Activated CD8-positive, alpha-beta T cell treated with anti-CD3 and anti-CD28 coated beads for 36 hours (primary cell): ENCODE results near the gene GRHL1. TPM values are rescaled to one million over a fixed set of nuclear protein-coding genes. Genes with fewer than 3 reads are reported as not detected.

Experiments
- ATAC-seq: fragments of 200-7000 bp; cut with Tn5 transposase; one replicate; pipeline ENCODE4 v1.10.0; 2021; ENCODE audit warnings: mild to moderate bottlenecking, moderate library complexity
- CTCF ChIA-PET: fragments of 350-600 bp; sonication (Branson Sonifier 250); formaldehyde crosslinking; loops from one replicate; lab custom pipeline; 2021; ENCODE audit warnings: antibody characterized with exemption; lab: Charles Lee
- POLR2A ChIA-PET: fragments of 350-600 bp; sonication (Branson Sonifier 250); formaldehyde crosslinking; loops from one replicate; lab custom pipeline; 2021; ENCODE audit warnings: antibody characterized with exemption; lab: Charles Lee
- DNase-seq: peaks from one replicate; pipeline ENCODE4 v3.0.0-alpha.2; 2020
- H3K27ac Mint-ChIP-seq: one replicate; pipeline ENCODE4 v1.8.0; 2021; ENCODE audit warnings: mild to moderate bottlenecking, mixed read lengths
- H3K27me3 Mint-ChIP-seq: one replicate; pipeline ENCODE4 v1.8.0; 2021; ENCODE audit warnings: mixed read lengths
- H3K36me3 Mint-ChIP-seq: one replicate; pipeline ENCODE4 v1.8.0; 2021; ENCODE audit warnings: low read depth, mixed read lengths
- H3K4me1 Mint-ChIP-seq: one replicate; pipeline ENCODE4 v1.8.0; 2021; ENCODE audit warnings: low read depth, mixed read lengths
- H3K4me3 Mint-ChIP-seq: one replicate; pipeline ENCODE4 v1.8.0; 2021; ENCODE audit warnings: mild to moderate bottlenecking, moderate library complexity, mixed read lengths
- H3K9me3 Mint-ChIP-seq: one replicate; pipeline ENCODE4 v1.8.0; 2021; ENCODE audit warnings: mixed read lengths
- intact Hi-C: fragments of 100-400 bp; cut with micrococcal nuclease; formaldehyde crosslinking; loops from one replicate; pipeline ENCODE4 v1.10.0; 2022
- total RNA-seq, 2 experiments: library from RNA; stranded (reverse); gene quantifications; one replicate each; pipeline ENCODE4 v1.2.3, GENCODE V29; 2021
- TF ChIP-seq, protein P1 (sequence below): fragments of 200-600 bp; IDR thresholded peaks from one replicate; pipeline ENCODE4 v1.8.0; 2022; ENCODE audit warnings: antibody characterized with exemption, mild to moderate bottlenecking

Gene GRHL1
- total RNA-seq, 2 experiments from 2014 or later: 0.20 to 0.25 TPM

DNA sequence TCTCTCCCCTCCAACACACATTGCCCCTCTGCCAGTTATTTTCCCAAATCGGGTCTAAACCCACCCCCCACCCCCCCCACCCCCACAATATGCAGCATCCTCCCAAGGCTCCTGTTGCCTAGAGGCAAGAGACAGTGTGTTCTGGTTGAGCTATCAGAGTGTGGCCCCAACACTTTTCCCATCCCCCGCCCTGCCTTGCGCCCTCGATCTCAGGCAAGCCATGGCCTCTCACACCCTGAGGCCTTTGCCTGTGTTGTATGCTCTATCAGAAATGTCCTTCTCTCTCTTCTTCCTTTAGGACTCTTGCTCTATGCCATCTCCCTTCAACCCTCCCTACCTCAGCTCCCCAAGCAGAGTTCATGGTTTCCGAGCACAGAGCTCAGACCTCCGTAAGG is 9.5 kb upstream of the GRHL1 start:
- intact Hi-C loops: no loop called here
- CTCF ChIA-PET: interaction anchor here (0.8 to 1.9 kb wide), 4 partner anchors 19 to 128 kb away, joined by 3 to 6 read pairs (median 4); no protein-coding TSS in a partner anchor
- H3K27me3 Mint-ChIP-seq: peaks cover 11% of the 10 kb centered on the region
- DNase-seq (no peak), ATAC-seq (no peak)
- TF ChIP-seq, protein P1, sequence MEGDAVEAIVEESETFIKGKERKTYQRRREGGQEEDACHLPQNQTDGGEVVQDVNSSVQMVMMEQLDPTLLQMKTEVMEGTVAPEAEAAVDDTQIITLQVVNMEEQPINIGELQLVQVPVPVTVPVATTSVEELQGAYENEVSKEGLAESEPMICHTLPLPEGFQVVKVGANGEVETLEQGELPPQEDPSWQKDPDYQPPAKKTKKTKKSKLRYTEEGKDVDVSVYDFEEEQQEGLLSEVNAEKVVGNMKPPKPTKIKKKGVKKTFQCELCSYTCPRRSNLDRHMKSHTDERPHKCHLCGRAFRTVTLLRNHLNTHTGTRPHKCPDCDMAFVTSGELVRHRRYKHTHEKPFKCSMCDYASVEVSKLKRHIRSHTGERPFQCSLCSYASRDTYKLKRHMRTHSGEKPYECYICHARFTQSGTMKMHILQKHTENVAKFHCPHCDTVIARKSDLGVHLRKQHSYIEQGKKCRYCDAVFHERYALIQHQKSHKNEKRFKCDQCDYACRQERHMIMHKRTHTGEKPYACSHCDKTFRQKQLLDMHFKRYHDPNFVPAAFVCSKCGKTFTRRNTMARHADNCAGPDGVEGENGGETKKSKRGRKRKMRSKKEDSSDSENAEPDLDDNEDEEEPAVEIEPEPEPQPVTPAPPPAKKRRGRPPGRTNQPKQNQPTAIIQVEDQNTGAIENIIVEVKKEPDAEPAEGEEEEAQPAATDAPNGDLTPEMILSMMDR: no peak
- H3K4me3 Mint-ChIP-seq: no peak overlapping the region
- no peaks in the 10 kb centered on the region for H3K4me1 Mint-ChIP-seq
- H3K9me3 Mint-ChIP-seq: no peaks in the 10 kb centered on the region
- H3K27ac Mint-ChIP-seq: no peak overlapping the region
- POLR2A ChIA-PET: interaction anchor here (0.8 kb wide), 1 partner anchor 12 kb away, joined by 3 read pairs; no protein-coding TSS in a partner anchor
- no peaks in the 10 kb centered on the region for H3K36me3 Mint-ChIP-seq

DNA sequence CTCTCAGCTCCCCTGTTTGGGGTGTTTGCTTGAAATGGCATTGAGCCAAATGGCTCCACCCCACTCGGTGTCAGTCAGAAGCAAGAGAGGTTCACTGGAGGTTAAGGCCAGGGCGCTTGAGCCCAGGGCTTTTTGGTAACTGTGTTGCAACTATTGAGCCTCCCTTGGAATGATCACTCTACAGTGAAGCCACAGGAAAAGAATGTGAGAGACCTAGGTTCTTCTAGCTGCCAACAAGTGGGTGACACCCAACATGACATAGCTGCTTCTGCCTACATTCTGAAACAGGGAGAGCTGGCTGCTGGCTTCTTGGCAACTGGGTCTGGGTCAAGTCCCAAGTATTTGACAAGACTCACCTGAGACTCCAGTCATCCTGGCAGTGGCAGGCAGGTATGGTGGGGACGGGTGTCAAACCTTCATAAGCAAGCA is 7.1 kb upstream of the GRHL1 start:
- CTCF ChIA-PET: interaction anchor here (1.3 kb wide), 1 partner anchor 130 kb away, joined by 3 read pairs; no protein-coding TSS in a partner anchor
- no peak for ATAC-seq
- Mint-ChIP-seq H3K4me1 (no peaks in the 10 kb centered on the region), H3K36me3 (no peaks in the 10 kb centered on the region), H3K27me3 (peaks cover 19% of the 10 kb centered on the region), H3K27ac (no peak overlapping the region), H3K9me3 (no peaks in the 10 kb centered on the region), H3K4me3 (no peak overlapping the region)
- no peak for DNase-seq
- POLR2A ChIA-PET: interaction anchor here (1.7 kb wide), 1 partner anchor 9 kb away, joined by 3 read pairs; no protein-coding TSS in a partner anchor
- intact Hi-C loops: no loop called here
- TF ChIP-seq, protein P1: no peak

DNA sequence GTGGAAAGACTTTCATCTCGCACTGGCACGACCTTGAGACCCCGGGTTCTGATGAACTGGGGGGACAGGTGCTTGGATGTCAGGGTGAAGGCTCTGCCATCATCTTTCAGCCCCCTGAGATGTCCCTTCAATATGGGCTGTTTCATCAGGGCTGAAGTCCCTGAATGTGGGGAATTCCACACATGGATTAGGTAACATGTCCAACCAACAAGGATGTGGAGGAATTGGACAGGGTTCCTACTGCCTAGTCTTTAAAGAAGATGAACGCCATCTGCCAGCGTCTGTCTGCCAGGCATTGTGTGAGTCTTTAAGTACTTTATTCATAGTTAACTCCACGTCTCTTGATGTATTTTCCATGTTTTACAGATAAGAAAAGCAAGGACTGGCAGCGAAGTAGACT is 5.9 kb upstream of the GRHL1 start:
- no peaks in the 10 kb centered on the region for H3K4me1 Mint-ChIP-seq
- ATAC-seq: no peak
- peaks cover 30% of the 10 kb centered on the region for H3K27me3 Mint-ChIP-seq
- no peaks in the 10 kb centered on the region for H3K9me3 Mint-ChIP-seq
- no peak for DNase-seq
- POLR2A ChIA-PET: interaction anchor here (1.7 kb wide), 1 partner anchor 10 kb away, joined by 3 read pairs; no protein-coding TSS in a partner anchor
- no peak overlapping the region for H3K27ac Mint-ChIP-seq
- TF ChIP-seq, protein P1: no peak
- CTCF ChIA-PET: interaction anchor here (1.1 kb wide), 1 partner anchor 102 kb away, joined by 3 read pairs; no protein-coding TSS in a partner anchor
- intact Hi-C loops: no loop called here
- no peak overlapping the region for H3K4me3 Mint-ChIP-seq
- no peaks in the 10 kb centered on the region for H3K36me3 Mint-ChIP-seq

DNA sequence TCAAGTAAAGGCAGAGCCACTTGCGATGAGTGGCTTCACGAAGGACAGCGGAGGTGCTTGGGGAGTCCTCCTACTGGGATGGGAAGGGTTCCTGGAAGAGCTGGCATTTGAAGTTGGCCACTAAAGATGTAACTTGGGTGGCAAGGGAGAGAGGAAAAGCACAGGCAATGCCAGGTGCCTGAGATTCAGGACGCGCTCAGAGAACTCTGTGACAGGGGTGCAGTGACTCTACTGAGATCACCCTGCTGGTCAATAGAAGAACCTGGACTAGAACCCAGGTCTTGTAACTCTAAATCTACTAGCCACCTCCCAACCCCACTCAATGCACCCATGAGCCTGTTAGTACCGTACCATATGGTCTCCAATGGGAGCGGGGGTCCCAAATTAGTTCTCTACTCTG is 5.4 kb upstream of the GRHL1 start:
- intact Hi-C loops: no loop called here
- Mint-ChIP-seq H3K4me1 (no peaks in the 10 kb centered on the region), H3K9me3 (no peaks in the 10 kb centered on the region), H3K36me3 (no peaks in the 10 kb centered on the region), H3K27ac (no peak overlapping the region), H3K4me3 (no peak overlapping the region), H3K27me3 (peaks cover 30% of the 10 kb centered on the region)
- CTCF ChIA-PET: no interaction called here
- ATAC-seq (no peak), DNase-seq (no peak)
- POLR2A ChIA-PET: no interaction called here
- TF ChIP-seq, protein P1: no peak

DNA sequence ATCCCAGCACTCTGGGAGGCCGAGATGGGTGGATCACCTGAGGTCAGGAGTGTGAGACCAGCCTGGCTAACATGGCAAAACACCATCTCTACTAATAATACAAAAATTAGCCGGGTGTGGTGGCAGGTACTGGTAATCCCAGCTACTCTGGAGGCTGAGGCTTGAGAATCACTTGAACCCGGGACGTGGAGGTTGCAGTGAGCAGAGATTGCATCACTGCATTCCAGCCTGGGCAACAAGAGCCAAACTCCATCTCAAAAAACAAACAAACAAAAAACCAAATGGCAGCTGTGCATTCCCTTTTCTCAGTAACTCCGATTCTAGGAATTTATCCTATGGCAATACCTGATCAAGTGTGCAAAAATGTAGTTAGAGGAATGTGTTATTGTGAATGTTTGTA is 4.7 kb upstream of the GRHL1 start:
- H3K36me3 Mint-ChIP-seq: no peaks in the 10 kb centered on the region
- intact Hi-C loops: no loop called here
- no peaks in the 10 kb centered on the region for H3K4me1 Mint-ChIP-seq
- ATAC-seq (no peak), DNase-seq (no peak)
- peaks cover 30% of the 10 kb centered on the region for H3K27me3 Mint-ChIP-seq
- ChIA-PET CTCF (interaction anchor here (1.5 kb wide), 1 partner anchor 38 kb away, joined by 7 read pairs; no protein-coding TSS in a partner anchor), POLR2A (interaction anchor here (0.6 kb wide), 1 partner anchor 407 kb away, joined by 3 read pairs; no protein-coding TSS in a partner anchor)
- TF ChIP-seq, protein P1: no peak
- no peak overlapping the region for H3K27ac Mint-ChIP-seq
- H3K4me3 Mint-ChIP-seq: no peak overlapping the region
- no peaks in the 10 kb centered on the region for H3K9me3 Mint-ChIP-seq
